Stimulated activated CD8-positive, alpha-beta memory T cell treated with anti-CD3 and anti-CD28 coated beads, Interleukin-2, amount 100 ng/mL, for 1 hour (primary cell): Measurements from ENCODE around the gene CLSTN2.

Source experiments
- DNase-seq, 2 donors: peaks; one replicate each; pipeline ENCODE4 v3.0.0-alpha.2; 2020; ENCODE audit warnings: low read depth in 2 of 2

The CLSTN2 gene

GRCh38 chr3:140093742-140094141, 158.8 kb downstream of the CLSTN2 start:
- DNase-seq, result no peak

GRCh38 chr3:140094487-140094886, 159.5 kb downstream of the CLSTN2 start:
- DNase-seq, result no peak

GRCh38 chr3:140096037-140096436, 161.1 kb downstream of the CLSTN2 start:
- DNase-seq, result no peak

- DNase-seq, result no peak
Measured at GRCh38 chr3:140097874-140098635, 163.1 kb downstream of the CLSTN2 start.

GRCh38 chr3:140100479-140100878, 165.5 kb downstream of the CLSTN2 start:
- DNase-seq, result no peak

- DNase-seq, result no peak
Measured at GRCh38 chr3:140103166-140103565, 168.2 kb downstream of the CLSTN2 start.

GRCh38 chr3:140103986-140104645, 169.1 kb downstream of the CLSTN2 start:
- DNase-seq, result no peak

- DNase-seq, result no peak
Measured at GRCh38 chr3:140113996-140114788, 179.2 kb downstream of the CLSTN2 start.

- DNase-seq, result no peak
Measured at GRCh38 chr3:140114789-140115080, 179.8 kb downstream of the CLSTN2 start.

- DNase-seq, result no peak
Measured at GRCh38 chr3:140117096-140117526, 182.1 kb downstream of the CLSTN2 start.

GRCh38 chr3:140122183-140122582, 187.2 kb downstream of the CLSTN2 start:
- DNase-seq, result no peak

- no peak for DNase-seq
Measured at GRCh38 chr3:140128217-140128616, 193.2 kb downstream of the CLSTN2 start.

- no peak for DNase-seq
Measured at GRCh38 chr3:140128631-140129030, 193.6 kb downstream of the CLSTN2 start.

- no peak for DNase-seq
Measured at GRCh38 chr3:140129768-140130284, 194.8 kb downstream of the CLSTN2 start.

GRCh38 chr3:140131895-140132294, 196.9 kb downstream of the CLSTN2 start:
- no peak for DNase-seq

GRCh38 chr3:140134231-140134965, 199.4 kb downstream of the CLSTN2 start:
- no peak for DNase-seq

GRCh38 chr3:140135461-140135860, 200.5 kb downstream of the CLSTN2 start:
- DNase-seq, result no peak

- no peak for DNase-seq
Measured at GRCh38 chr3:140143367-140144069, 208.5 kb downstream of the CLSTN2 start.

- DNase-seq, result no peak
Measured at GRCh38 chr3:140145528-140145927, 210.5 kb downstream of the CLSTN2 start.

GRCh38 chr3:140146668-140147067, 211.7 kb downstream of the CLSTN2 start:
- no peak for DNase-seq

GRCh38 chr3:140147965-140148490, 213.0 kb downstream of the CLSTN2 start:
- no peak for DNase-seq
